Subcutaneous adipose tissue (tissue), 4 donors: Measurements from ENCODE around the gene ELAC2. TPM values are rescaled to one million over a fixed set of nuclear protein-coding genes. Genes with fewer than 3 reads are reported as not detected.

ENCODE experiments used
- total RNA-seq, 4 donors: library from RNA; depleted of rRNA; stranded (reverse); fragments of >200 nt; gene quantifications; one replicate each; pipeline ENCODE4 v1.1.0, GENCODE V29; 2016
- TF ChIP-seq, protein P1 (sequence below): fragments of 450-650 bp; IDR thresholded peaks from one replicate; pipeline ENCODE4 v1.5.1; 2016; ENCODE audit warnings: low read depth, mild to moderate bottlenecking, control low read depth, antibody characterized with exemption, moderate library complexity

Gene ELAC2, protein sequence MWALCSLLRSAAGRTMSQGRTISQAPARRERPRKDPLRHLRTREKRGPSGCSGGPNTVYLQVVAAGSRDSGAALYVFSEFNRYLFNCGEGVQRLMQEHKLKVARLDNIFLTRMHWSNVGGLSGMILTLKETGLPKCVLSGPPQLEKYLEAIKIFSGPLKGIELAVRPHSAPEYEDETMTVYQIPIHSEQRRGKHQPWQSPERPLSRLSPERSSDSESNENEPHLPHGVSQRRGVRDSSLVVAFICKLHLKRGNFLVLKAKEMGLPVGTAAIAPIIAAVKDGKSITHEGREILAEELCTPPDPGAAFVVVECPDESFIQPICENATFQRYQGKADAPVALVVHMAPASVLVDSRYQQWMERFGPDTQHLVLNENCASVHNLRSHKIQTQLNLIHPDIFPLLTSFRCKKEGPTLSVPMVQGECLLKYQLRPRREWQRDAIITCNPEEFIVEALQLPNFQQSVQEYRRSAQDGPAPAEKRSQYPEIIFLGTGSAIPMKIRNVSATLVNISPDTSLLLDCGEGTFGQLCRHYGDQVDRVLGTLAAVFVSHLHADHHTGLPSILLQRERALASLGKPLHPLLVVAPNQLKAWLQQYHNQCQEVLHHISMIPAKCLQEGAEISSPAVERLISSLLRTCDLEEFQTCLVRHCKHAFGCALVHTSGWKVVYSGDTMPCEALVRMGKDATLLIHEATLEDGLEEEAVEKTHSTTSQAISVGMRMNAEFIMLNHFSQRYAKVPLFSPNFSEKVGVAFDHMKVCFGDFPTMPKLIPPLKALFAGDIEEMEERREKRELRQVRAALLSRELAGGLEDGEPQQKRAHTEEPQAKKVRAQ
- 10 to 100 TPM; 60.1 to 85.9 (median 63.7) TPM for total RNA-seq

DNA sequence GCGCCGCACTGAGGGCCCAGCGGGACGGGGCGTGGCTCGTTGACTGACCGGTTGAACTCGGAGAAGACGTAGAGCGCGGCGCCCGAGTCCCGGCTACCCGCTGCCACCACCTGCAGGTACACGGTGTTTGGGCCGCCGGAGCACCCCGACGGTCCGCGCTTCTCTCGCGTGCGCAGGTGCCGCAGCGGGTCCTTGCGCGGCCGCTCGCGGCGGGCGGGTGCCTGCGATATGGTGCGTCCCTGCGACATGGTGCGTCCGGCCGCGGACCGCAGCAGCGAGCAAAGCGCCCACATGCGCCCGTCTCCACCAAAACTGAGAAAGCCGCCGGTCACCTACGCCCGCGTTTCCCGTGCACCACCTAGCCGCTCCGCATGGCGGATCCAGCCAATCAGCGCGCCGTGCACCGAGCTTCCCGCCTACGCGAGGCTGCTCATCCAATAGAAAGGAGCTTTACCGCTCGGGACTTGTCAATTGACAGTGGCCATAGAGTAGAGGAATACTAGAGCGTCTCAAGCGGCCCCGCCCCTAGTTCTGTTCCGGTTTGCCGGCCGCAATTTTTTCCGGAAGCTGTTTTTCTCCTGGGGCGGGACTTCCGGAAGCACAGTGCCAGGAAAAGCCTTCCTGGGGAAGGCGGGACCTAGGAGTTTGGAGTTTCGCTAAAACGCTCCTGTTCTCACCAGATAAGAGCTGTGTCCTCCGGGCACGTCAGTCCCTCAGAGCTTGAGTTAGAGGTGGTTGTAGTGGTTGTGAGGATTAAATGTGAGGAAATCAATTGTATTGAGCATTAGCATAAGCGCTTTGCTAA is at the start of gene ELAC2:
TSS of gene ELAC2 (minus strand) at position 373 of the 805 bp plus-strand sequence. CDS start at position 293, 80 bp downstream.
- TF ChIP-seq, protein P1, sequence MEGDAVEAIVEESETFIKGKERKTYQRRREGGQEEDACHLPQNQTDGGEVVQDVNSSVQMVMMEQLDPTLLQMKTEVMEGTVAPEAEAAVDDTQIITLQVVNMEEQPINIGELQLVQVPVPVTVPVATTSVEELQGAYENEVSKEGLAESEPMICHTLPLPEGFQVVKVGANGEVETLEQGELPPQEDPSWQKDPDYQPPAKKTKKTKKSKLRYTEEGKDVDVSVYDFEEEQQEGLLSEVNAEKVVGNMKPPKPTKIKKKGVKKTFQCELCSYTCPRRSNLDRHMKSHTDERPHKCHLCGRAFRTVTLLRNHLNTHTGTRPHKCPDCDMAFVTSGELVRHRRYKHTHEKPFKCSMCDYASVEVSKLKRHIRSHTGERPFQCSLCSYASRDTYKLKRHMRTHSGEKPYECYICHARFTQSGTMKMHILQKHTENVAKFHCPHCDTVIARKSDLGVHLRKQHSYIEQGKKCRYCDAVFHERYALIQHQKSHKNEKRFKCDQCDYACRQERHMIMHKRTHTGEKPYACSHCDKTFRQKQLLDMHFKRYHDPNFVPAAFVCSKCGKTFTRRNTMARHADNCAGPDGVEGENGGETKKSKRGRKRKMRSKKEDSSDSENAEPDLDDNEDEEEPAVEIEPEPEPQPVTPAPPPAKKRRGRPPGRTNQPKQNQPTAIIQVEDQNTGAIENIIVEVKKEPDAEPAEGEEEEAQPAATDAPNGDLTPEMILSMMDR, result no peak

DNA sequence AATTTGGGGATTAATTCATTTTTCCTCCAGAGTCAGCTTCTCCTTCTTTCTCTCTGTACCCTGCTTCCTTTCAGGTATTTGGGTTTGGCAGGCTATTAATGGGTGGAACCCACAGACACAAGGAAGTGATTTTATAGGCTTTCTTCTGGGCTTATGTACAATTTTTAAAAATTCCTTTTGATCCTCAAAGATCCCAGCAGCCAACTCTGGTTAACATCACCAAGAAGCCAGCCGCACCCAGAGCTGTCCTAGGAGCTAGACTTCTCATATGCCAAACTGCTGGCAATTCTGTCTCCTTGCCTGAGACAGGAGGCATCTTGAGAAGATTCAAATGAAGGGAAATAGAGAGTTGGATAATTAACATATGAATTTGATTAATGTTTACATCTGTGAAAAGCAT is 47.2 kb upstream of the ELAC2 start:
- TF ChIP-seq, protein P1, result no peak

DNA sequence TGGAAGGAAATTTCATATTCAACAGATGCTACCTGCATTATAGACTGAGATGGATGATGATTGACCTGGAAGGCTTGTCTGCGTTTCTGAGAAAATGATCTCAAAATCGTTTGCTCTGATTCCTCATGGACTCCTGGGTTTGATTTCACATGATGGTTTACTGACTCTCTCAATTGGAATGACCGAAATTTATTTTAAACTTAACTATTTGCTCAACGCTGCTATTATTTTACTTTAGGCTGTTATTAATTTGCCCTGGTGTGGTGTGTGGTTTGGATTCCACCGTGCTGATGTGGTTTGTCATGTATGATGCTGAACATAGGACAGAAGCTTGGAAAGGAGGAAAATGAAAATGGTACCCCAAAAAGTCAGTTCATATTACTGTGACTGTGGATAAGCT is 37.3 kb upstream of the ELAC2 start:
- TF ChIP-seq, protein P1, result no peak

DNA sequence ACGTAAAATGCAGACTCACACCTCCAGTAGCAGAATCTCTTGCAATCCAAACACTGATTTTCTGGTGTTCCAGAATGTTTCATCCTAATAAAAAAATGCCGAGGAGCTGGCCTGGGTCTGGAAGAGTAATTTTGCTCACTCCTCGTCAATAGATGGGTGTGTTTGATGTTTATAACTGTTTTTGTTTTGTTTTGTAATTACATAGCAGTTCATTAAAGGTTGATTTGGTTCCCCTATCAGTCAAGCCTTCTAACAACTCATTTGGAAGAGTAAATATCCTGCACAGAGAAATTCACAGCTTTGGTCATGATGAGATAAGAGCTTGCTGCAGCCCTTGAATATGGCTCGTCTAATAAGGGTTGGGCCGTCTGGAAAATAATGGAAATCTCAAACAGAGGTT is 36.8 kb upstream of the ELAC2 start:
- TF ChIP-seq, protein P1, result no peak

DNA sequence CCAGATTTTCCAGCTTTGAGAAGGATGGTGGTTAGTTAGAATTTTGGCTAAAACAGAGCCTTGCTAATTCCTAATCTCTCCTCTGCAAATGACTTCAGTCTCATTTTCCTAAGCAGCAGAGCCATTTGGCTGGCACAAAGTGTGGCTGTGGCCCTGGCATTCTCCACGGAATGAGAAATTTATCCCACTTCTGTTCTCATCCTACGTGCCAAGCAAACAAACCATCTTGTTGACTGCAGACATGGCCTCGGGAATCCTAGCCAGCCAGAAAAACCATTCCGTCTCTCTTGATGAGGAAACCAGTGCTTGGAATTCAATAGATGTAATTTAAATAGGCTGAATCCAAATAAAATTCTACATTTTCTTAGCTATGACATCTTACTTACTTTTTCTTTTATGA is 34.1 kb upstream of the ELAC2 start:
- TF ChIP-seq, protein P1, result no peak

DNA sequence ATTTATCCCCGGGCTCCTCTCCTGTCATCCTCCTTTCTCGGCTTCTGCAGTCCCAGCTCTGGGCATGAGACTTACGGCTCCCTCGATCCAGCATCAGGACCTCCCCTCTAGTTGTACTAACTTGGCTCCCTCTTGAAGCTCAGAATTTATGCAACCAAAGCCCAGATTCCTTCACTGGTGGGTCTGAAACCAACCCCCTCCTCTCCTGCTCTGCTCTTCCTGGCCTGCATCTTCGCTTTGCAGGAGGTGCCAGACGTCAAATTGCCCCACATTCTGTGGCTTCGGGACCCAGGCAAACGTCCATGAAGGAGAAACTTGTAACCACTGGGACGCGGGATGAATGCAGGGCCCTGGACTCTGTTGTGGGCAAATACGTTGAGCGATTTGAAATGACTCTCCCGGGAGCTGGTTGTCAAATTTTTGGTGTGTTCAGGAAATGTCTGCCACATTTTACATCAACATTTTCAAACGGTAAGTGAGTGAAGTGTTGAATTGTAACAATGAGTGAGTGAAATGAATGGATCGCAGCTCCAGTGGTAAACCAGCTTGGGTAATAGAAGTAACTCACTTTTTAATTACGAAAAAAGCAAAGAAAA is 29.3 kb upstream of the ELAC2 start:
- TF ChIP-seq, protein P1, result no peak
